22Rv1 (cell line): ENCODE data around the gene PRPF38A.

Experiments
- ZFX ChIP-seq: fragments of 450-650 bp; IDR thresholded peaks from 2 replicates; pipeline ENCODE4 v1.6.1; 2017; ENCODE audit warnings: antibody characterized with exemption, borderline replicate concordance
- TF ChIP-seq, protein P1 (sequence below): fragments of 450-650 bp; IDR thresholded peaks from 2 replicates; pipeline ENCODE4 v1.5.1; 2017; ENCODE audit warnings: mild to moderate bottlenecking

DNA sequence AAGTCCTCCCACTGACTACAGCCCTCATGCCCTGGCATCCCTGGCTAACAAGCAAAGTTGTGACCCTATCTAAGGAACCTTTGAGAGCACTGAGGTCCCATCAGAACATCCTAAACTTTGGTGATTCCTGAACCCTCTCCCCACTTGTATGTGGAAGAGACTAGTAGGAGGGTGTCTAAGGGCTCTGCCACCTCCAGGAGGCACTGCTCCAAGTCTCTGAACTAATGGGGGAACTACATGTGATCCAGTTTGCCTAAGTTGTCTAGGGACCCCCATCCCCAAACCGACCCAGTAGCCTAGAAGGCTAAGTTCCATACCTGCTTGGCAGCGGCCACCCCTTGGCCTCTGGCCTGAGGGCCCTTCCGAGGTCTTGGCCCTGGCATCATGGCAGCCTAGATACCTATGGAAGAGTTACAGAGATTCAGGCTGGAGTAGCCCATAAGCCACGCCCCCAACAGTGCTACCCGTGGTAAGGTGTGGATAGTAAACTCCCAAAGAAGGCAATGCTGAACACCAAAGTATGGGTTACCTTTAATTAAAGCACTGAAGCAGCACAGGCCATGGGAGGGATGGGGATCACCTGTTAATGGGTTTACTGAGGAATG, 40.1 kb upstream of the PRPF38A start:
- TF ChIP-seq, protein P1, sequence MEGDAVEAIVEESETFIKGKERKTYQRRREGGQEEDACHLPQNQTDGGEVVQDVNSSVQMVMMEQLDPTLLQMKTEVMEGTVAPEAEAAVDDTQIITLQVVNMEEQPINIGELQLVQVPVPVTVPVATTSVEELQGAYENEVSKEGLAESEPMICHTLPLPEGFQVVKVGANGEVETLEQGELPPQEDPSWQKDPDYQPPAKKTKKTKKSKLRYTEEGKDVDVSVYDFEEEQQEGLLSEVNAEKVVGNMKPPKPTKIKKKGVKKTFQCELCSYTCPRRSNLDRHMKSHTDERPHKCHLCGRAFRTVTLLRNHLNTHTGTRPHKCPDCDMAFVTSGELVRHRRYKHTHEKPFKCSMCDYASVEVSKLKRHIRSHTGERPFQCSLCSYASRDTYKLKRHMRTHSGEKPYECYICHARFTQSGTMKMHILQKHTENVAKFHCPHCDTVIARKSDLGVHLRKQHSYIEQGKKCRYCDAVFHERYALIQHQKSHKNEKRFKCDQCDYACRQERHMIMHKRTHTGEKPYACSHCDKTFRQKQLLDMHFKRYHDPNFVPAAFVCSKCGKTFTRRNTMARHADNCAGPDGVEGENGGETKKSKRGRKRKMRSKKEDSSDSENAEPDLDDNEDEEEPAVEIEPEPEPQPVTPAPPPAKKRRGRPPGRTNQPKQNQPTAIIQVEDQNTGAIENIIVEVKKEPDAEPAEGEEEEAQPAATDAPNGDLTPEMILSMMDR: no peak
- no peak for TF ChIP-seq ZFX
